DMS153 (cell line): Measurements from ENCODE around the gene SND1.
"Not testable (repeated sequence)": the region's sequence is repeated elsewhere in the genome, so short reads cannot be mapped to it uniquely, and the experiment has no call there.

Source experiments
- DNase-seq: peaks from one replicate; lab custom pipeline; 2025; lab: John Stamatoyannopoulos, UW

The SND1 gene

DNA sequence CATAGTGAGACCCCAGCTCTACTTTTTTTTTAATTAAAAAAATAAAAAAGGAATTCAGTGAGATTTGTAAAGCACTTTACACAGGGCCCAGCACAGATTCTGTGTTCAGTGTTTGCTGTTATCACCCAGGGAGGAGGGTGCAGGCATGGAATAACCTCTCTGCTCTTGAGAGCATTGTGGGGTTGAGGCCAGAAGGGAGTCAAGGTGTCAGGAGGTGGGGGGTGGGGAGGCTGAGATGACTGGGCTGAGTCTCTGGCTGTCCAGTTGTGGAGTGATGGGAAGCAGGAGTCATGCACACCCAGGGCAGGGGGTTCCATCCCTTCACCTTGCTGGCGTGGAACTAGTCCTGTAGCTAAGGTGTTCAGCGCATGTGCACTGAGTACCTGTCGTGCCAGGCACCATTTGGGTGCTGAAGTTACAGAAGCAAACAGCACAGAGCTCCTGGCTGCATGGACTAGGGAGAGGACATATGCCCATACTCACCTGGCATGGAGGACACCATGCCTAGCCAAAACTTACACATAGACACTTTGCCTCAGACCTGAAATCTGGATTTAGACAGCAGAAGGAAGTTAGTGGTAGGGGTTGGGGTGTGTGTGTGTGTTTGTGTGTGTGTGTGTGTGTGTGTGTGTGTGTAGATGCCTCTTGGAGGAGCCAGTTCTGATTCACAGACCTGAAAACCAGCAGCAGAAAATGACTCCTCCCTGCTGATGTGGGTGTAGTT lies 448.4 kb downstream of the SND1 start:
- DNase-seq, result no peak

DNA sequence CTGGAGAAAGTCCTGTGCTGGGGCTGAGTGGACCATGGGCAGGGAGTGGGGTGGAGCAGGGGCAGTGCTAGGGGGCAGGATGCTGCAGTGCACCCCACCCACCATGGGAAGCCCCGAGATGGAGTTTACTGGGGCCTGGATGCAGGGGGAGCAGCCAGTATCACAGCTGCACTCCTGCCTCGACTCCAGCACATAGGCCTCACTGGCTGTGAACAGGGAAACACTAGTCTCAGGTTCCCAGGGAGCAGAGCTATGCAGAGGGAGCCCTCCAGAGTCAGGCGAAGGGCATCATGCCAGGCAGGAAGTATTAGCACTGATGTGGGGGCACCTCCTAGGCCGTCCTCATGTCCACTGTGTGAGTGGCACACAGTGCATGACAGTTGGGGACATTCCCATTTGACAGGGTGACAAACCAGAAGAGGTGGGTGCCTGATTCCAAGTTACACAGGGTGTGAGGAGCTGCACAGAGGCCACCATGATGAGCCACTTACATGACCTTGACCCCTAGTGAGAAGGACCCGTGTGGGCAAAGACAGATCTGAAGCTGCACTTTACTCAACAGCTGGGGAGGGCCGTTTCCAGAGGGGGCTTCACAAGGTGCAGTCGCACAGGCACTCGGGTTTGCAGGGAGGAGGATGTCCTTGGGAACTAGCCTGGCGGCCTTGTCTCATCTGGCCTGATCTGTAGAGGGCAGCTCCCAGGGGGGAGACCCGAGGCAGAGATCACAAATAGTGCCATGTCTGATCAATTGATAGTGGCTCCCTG lies 449.1 kb downstream of the SND1 start:
- DNase-seq, result no peak

DNA sequence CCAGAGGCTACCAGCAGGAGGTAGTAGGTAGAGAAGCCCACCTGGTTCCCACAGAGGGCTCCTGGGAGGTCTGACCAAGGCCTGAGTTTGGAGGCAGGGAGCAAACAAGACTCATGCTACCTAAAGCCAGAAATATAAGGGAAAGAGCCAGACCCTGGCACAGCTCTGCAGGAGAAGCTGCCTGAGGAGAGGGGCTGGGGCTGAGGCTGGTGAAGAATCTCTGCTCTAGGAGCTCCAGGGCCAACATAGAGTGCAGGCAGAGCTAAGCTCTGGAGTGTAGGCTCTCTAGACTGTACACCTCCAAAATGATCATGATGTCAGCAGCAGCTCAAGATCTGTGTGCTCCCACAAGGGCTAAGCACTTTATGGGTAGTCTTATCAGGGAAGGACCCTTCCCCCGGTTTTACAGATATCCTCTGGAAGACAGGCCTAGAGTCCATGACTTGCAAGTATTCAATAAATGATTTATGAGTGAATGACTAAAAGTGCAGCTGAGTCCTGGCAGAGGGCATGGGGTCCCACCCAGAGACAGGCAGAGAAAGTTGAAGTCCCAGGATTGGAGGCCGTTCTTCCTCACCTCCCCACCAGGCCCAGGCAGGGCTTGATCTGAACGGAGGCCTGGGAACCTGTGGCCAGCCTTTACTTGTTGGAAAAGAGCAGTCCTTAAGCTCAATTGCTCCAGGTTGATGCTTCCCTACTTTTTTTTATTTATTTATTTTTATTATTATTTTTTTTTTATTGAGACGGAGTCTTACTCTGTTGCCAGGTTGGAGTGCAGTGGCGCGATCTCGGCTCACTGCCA lies 450.7 kb downstream of the SND1 start:
- DNase-seq, result no peak

DNA sequence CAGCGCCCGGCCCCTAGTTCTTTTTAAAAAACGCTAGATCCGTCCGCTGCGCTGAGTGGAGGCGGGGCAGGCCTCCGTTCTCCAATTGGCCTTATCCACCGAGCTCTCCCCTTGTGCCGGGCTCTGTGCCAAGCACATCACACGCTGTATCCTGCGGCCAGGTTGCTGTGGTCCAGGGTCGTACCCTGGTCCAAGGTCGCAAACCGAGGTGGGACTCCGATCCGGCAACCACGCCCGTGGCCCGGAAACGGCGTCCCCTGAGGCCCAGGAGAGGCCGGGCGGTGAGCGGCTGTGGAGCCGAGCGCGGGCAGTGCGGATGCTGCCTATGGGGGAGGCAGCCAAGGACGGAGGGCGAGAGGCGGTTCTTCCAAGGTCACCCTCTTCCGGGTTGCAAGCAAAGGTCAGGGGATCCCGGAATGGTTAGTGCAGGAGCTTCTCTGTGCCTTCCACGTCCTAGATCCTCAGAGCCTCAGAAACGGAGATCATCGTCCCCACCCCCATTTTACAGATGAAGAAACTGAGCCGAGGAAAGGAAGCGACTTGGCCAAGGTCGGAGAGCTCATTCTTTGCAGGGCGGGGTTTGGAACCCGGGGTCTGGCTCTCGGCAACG lies 451.6 kb downstream of the SND1 start:
- no peak for DNase-seq

DNA sequence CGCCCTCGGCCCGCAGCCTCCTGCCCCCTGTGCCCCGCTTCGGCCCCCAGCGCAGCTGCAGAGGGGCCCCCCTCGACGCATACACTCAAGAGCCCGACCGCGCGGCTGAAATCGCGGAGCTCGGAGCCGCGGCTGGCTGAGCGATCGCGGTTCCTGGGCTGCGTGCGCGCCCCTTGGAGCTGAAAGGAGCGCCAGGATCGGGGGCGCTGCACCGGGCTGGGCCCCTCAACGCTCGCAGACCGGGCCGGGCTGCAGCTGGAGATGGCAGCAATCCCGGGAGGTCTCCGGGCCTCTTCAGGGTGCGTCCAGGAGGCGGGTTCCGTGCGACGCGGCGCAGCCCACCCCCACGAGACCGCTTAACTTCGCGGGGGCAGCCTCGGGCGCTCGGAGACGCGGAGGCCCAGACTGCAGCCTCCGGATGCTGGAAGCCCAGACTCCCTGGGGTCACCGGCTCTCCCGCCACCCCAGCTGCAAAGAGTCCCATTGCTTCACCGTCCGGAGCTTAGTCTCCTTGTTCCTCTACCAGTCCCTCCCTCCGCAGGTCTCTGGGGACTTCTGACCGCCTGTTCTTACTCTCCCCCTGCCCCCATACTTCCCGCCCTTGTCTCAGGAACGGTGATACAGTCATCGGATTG lies 452.2 kb downstream of the SND1 start:
- no peak for DNase-seq

DNA sequence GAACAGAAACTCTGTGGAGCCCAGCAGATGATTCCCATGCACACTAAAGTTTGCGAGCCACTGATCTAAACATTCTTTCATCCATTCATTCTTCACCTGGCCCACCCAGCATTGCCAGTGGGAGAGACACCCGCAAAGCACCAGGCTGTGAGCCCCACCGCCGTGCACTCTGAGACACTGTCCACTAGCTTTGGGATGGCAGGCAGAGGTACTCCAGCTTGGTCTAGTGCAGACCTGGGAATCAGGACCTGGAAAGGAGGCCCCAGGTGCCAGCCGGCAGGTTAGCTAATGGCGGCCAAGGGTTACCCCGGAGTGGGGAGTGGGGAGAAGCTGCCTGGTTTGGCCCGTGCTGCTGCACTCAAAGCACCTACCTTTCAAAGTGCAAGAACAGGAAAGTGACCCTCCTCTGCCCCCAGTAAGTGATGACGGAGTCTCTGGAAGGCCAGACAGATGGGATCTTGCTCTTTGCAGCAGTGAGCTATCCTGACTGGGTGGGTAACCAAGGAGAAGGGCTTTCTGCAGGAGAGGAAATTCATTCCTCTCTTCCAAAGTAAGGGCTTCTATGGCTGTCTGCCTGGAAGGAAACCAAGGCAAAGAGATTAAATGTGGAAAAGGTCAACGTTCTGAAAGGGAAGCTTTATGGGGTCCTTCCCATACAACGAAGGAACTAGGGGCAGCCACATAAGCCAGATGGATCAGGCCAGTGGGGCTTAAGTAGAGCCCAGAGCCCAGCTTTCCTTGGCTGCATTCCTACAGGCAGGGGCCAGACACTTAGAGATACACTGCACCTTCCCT lies 453.4 kb downstream of the SND1 start:
- no peak for DNase-seq

DNA sequence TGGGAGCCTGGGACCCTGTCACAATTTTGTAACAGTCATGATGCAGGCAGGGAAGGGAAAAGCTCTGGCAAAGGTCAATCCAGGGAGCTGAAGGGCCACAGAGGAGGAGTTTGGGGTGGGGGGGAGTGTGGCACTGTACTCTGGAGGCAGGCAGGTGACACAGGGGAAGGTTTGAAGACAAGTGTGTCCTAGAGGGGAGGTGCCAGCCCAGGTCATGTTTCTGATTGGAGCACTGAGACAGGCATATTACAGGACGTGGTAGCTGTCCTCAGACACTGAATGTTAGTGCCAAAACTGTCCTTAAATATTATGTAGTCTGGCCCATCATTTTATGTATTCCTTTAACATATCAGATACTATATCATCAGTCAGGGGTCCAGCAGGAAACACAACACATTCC lies 454.8 kb downstream of the SND1 start:
- no peak for DNase-seq

DNA sequence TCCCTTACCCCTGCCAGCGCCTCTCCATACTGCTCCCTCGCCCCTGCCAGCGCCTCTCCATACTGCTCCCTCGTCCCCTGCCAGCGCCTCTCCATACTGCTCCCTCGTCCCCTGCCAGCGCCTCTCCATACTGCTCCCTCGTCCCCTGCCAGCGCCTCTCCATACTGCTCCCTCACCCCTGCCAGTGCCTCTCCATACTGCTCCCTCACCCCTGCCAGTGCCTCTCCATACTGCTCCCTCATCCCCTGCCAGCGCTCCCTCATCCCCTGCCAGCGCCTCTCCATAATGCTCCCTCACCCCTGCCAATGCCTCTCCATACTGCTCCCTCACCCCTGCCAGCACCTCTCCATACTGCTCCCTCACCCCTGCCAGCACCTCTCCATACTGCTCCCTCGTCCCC lies 455.5 kb downstream of the SND1 start:
- DNase-seq, result not testable (repeated sequence)

DNA sequence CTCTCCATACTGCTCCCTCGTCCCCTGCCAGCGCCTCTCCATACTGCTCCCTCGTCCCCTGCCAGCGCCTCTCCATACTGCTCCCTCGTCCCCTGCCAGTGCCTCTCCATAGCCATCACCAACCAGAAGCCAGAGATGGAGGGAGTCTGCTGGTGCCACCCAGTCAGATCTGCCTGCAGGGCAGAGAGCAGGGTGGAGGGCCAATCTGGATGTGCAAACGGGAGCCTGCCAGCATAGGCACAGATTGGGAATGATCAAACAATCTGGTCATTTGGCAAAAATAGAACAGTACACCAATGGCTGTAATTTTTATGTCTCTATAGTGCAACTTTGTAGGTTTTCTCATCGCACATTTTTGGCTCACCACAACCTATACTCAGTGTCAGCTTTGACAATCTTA lies 456.1 kb downstream of the SND1 start:
- no peak for DNase-seq

DNA sequence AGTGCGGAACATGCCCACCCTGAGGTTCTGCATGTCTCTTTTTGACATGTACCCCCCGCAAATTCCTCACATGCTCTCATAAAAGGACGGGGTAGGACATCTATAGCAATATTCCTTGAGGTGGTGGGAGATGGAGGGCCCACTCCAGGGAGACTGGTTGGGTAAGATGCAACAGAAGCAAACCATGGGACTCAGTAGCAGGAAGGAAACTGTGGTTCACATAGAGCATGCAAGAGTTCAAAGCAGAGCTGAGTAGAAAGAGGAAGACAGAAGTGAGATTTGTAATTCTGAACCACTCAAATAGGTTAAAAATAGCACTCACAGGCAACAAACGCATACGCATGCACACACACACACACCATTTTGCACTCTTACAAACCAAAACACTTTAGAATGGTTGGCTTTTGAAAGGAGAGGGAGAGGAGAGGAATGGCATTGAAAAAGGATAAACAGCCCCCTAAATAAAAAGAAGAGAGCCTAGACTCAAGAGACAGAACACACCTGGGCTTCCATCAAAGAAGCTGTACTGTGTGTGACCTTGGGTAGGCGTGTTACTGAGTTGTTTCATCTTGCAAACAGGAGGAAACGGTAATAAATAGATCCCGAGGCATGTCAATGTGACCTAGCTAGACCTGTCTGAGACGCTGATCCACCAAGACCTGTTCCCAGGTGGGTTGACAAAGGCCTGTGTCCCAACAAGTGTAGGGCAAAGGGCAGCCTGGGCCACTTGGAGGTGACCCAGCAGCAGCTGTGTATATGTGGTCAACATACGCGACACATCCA lies 456.8 kb downstream of the SND1 start:
- no peak for DNase-seq

DNA sequence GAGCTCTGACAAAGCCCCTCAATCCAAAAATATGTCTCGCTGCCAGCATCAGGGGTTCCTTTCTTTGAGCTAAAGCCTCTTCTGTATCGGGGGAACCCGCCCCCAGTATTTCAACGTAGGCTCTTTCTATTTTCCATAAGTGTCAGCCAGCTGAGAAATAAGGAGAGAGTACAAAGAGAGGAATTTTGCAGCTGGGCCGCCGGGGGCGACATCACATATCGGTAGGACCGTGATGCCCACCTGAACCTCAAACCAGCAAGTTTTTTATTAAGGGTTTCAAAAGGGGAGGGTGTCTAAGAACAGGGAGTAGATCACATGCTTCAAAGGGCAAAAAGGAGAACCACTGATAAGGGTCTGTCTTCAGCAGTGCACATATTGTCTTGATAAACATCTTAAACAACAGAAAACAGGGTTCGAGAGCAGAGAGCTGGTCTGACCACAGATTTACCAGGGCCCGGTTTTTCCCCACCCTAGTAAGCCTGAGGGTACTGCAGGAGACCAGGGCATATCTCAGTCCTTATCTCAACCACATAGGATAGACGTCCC lies 457.5 kb downstream of the SND1 start:
- not testable (repeated sequence) for DNase-seq

DNA sequence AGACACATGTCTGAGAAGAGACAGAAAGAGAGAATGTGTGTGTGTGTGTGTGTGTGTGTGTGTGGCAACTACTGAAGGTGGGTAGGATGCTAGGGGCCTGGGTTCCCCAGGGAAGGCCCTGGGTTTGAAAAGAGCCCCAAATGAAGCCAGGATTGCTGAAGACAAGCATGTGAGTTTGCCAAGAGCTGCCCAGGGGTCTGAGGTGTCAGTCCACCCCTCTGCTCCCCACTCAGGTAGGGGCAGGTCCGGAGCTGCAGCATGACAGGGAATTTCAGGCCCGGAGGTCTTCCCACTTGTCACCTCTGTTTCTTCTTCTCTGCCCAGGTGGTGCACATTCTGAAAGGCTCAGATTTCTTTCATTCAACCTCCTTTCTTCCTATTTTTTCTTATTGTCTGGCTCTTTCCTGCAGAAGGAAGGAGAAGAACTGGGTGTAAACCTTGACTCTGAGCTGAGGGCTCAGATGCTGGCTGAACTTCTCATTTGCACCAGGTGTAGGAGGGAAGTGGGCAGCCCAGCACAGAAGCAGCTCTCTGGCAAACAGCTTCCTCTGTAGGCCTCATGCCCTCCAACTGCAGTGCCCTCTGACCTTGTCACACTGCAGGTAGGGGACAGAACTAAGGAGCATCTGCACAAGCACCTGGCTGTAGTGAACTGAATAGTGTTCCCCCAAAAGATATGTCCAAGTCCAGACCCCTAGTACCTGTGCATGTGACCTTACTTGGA lies 458.8 kb downstream of the SND1 start:
- no peak for DNase-seq

DNA sequence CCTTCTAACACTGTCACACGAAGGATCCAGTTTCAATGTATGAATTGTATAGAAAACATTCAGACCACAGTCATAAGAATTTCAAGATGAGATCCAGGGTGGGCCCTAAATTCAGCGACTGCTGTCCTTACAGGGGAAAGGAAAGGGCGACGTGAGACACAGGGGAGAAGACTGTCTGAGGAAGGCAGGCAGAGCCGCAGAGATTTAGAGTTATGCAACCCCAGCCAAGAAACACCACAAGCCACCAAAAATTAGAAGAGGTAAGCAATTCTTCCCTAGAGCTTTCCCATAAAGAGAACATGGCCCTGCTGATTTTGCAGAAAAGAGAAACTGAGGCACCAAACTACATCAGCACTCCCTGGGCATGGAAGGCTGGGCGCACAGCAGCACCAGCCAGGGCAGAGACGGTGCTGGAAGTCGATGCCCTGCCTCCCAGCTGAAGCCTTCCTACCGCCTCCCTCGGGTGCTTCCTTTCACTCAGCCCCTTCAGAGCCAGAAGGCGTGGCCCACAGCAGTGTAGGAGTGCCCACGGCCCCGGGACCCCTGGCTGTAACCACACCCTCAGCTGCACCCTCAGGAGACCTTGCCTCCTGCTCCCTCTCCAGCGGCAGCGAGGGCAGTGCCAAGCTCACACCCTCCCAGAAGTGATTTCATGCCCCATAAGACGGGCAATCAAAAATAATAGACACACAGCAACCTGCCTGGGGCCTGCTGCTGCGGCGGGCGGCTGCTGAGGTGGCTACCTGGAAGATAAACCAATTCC lies 460.2 kb downstream of the SND1 start:
- DNase-seq, result no peak

DNA sequence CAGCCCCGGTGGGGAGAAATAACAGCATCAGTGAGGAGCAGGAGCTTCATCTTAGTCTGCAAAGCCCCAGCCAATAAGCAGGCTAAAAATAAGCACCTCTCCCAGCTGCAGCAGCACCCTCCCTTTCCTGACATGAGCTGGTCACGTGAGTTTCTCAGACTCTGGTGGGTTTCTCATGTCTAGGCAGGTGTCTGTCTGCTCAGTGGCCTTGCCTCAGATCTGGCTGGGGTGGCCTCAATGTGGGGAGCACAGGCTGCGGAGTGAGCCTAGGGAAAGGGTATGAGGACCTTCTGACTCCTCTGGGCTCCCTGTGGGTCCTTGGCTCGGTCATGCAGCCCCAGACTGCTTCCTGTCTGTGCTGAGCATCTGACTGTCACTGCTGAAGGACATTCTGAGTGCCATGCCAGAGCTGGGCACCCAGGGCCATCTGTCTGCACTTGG lies 460.8 kb downstream of the SND1 start:
- no peak for DNase-seq

DNA sequence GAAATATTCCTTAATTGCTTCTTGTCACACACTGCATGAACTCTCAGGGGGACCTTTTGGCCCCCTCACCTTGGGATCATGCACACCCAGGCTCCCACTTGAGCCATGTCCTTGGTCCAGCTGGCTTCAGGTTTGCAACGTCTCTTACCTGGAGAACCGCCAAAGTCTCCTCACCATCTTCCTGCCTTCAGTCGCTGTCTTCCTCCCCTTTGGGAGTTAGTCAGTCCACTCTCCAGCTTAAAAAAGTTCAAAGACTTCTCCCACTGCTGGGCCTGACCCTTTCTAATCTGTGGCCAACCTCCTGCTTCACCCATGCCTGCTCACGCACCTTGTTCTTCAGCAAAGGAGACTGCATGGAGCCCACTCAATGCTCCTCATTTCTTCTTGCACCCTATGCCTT lies 461.8 kb downstream of the SND1 start:
- no peak for DNase-seq

DNA sequence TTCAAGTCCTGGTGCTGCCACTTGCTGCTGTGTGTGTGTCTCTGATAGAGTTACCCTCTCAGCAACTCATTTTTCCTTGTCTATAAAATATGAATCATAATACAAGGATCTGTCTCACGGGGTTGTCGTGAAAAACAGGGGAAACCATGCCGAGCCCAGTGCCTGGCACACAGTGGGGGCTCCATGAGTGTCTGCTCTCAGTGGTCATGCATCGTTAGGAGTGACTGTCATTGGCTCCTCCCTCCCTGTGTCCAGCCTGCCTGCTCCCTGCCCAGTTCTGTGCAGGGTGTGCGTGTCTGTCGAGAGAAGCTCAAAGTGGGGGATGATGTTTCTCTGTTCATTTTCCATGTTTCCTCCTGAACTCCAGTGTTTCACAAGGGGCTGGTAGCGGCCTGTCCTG lies 462.8 kb downstream of the SND1 start:
- no peak for DNase-seq

DNA sequence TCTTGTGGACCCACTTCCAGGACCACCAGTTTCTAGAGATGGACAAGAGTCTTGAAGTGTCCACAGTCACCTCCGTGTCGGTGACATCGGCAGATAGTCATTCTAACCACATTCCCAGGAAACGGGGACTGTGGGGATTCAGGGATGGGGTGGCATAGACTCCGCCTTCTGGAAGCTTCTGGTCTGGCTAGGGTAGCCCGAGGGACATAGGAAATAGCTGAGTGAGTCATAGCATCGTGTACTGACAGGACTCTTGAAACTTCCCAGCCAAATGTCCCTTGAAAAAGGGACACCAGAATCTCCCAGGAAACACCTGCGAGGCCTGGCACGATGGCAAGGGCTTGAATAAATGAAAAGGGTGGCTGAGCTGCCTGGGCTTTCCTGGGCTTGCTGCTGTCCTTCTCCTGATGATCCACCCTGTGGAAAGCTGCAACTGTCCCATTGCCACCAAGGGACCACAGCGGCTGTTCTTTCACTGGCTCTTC lies 463.4 kb downstream of the SND1 start:
- no peak for DNase-seq
